Umbilical cord (tissue), 2 donors: ENCODE data around the gene ZNF492. TPM values are rescaled to one million over a fixed set of nuclear protein-coding genes. Genes with fewer than 3 reads are reported as not detected.
"Not testable (repeated sequence)": the region's sequence is repeated elsewhere in the genome, so short reads cannot be mapped to it uniquely, and the experiment has no call there.

ENCODE experiments used
- DNase-seq: peaks from one replicate; pipeline ENCODE4 v3.0.0-alpha.2; 2015; ENCODE audit warnings: low spot score
- total RNA-seq: library from RNA; depleted of rRNA; stranded (reverse); fragments of >200 nt; gene quantifications from one replicate; pipeline ENCODE4 v1.2.3, GENCODE V29; 2014; ENCODE audit warnings: low replicate concordance; ENCODE audit not compliant: insufficient read depth

Gene ZNF492
- total RNA-seq, 1 donor from 2014 or later = 4.8 TPM

GRCh38 chr19:22617181-22617580, 16.9 kb upstream of the ZNF492 start:
- not testable (repeated sequence) for DNase-seq

DNA sequence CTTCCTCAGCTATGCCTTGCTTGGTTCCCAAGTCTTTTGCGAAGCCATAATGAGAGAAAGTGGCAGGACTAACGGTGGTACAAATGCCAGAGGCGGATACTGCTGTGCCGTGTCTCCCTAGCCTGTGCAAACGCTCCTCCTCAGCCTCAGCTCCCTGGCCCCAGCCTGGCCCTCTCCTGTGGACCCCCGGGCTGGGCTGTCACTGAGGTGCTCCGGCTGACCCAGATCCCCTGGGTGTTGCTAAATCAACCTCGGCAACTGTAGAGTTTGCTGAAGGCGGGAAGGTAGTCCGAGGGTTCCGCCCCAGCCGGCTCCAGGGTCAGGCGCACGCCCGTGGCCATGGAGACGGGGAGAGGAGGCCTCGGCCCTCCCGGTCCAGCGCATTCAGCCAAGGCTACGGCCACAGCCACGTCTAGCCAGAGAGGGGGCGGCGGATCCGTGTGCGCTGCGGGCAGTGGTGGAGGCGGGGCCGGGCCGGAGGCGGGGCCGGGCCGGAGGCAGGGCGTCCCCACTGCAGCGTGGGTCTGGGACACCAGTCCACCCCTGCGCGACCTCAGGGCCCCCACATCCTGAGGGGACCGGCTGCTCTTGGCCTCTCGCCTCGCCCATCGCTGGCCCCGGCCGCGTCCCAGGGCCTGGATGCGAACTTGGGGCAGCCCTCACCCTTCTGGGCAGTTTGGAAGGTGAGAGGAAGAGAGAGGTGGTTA, 16.4 kb upstream of the ZNF492 start:
- no peak for DNase-seq

DNA sequence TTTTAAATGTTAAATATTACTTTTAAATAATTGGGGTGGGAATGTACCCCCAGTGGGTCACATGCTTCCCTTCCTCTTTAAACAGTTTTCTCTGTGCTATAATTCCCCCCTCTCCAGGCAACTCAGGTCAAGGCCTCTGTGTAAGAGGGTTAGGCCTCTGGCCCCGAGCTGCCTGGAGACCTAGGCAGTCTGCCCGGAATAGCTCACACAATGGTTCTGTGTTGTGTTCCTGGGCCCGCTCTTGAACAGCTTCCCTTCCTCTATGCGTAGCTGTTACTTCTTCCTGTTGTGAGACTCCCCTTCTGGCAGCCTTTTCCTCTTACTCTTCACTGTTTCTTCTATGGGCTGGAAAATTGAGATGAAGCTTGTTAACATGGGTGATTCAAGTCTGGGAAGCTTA, 14.8 kb upstream of the ZNF492 start:
- no peak for DNase-seq

DNA sequence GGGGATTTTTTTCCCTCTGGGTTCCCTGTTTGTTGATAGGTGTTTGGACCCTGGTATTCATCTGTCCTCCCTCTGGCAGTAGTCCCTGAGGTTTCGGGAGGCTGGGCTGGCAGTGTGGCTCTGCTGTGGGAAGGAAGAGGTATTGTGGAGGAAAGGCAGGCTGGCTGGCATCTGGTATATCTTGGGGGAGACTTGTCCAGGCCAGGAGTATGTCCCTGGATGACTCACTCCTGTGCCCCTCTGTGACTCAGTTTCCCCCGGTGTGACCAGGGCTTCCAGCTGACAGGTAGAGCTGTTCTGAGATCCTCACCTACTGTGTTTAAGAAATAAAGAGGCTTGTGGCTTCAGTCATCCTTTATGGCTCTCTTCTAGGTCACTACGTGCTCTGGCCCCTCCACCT, 14.2 kb upstream of the ZNF492 start:
- DNase-seq = no peak

GRCh38 chr19:22620401-22620800, 13.7 kb upstream of the ZNF492 start:
- DNase-seq = no peak

GRCh38 chr19:22620912-22621311, 13.2 kb upstream of the ZNF492 start:
- DNase-seq = no peak

- no peak for DNase-seq
These were observed 12.1 kb upstream of the ZNF492 start for GRCh38 chr19:22622020-22622419.

GRCh38 chr19:22622901-22623840, 11.0 kb upstream of the ZNF492 start:
- DNase-seq = no peak

GRCh38 chr19:22623841-22624221, 10.3 kb upstream of the ZNF492 start:
- DNase-seq = no peak

DNA sequence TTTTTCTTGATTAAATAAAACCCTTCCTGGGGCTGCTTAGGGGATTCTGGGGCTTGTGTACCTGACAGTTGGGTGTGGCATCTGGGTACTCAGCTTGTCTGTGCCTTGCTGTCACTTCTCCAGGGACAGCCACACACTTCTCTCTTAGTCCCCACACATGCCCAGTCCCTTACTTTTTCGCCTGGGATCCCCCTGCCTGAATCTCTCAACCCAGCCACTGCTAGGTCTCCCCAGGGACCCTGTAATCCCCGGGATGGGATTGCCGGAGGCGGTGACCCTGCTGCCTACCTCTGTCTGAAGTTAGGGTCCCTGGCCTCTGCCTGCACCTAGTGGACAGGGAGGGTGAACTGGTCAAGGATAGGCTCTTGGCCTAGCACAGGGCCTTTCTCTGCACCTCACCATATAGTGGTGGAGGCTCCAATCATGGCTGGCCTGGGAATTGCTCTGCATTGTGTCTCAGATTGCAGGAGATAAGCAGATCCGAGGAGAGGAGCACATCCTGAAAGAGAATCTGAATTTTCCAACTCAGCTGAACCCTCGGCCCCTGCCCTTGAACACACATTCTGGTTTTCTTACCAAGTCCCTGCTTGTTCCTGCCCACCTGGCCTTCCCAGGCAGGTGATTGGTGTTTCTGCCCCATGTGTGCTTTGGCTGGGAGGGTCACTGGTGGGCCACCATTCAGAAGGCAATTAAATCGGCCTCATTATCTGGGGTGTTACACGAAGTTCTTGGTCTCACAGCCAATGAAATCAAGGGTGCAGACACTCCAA, 8.7 kb upstream of the ZNF492 start:
- no peak for DNase-seq

- DNase-seq = no peak
These were observed 6.6 kb upstream of the ZNF492 start for GRCh38 chr19:22627526-22627925.

GRCh38 chr19:22628401-22628800, 5.7 kb upstream of the ZNF492 start:
- no peak for DNase-seq

DNA sequence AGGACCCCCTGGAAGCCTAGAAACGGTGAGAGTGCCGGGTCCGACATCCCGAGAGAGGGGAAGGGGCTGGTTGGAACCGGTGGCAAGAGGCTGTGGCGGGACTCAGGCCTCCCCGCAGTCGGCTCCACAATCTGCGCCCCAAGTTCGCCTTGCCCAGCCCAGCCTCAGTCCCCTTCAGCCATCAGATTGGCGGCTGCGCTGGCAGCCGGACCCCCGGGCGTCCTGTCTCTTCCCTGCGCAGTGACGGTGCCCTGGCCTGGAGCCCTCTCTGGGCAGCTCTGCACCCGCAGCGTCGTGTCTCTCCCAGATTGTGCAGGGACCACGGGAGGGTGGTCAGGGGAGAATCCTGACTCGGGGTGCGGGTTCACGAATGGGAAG, 315 bp downstream of the ZNF492 start:
- no peak for DNase-seq

DNA sequence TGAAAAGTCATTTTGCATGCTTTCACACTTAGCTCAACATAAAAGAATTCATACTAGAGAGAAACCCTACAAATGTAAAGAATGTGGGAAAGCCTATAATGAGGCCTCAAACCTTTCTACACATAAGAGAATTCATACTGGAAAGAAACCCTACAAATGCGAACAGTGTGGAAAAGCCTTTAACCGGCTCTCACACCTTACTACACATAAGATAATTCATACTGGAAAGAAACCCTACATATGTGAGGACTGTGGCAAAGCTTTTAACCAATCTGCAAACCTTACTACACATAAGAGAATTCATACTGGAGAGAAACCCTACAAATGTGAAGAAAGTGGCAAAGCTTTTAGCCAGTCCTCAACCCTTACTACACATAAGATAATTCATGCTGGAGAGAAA, 51.4 kb downstream of the ZNF492 start:
- DNase-seq = not testable (repeated sequence)

- not testable (repeated sequence) for DNase-seq
These were observed 68.5 kb downstream of the ZNF492 start for GRCh38 chr19:22702661-22703060.

DNA sequence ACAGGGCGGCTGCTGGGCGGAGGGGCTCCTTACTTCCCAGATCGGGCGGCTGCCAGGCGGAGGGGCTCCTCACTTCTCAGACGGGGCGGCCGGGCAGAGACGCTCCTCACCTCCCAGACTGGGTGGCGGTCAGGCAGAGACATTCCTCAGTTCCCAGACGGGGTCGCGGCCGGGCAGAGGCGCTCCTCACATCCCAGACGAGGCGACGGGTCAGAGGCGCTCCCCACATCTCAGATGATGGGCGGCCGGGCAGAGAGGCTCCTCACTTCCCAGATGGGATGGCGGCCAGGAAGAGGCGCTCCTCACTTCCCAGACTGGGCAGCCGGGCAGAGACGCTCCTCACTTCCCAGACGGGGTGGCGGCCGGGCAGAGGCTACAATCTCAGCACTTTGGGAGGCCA, 69.0 kb downstream of the ZNF492 start:
- not testable (repeated sequence) for DNase-seq

GRCh38 chr19:22708983-22709382, 74.9 kb downstream of the ZNF492 start:
- no peak for DNase-seq

Other genes with a start within 250 kb of the ZNF492 start
- 12.3 TPM for gene ZNF98, start 212.0 kb upstream of the ZNF492 start, total RNA-seq
- 13.2 TPM for gene ZNF99, start 149.8 kb downstream of the ZNF492 start, total RNA-seq
- 1.2 TPM for gene ZNF723, start 198.0 kb downstream of the ZNF492 start, total RNA-seq